K562 (cell line): ENCODE measurements around the gene MGST3. TPM values are rescaled to one million over a fixed set of nuclear protein-coding genes. Genes with fewer than 3 reads are reported as not detected.

Experiments
- BMI1 ChIP-seq: fragments of 150-350 bp; IDR thresholded peaks from 2 replicates; pipeline ENCODE4 v1.6.1; 2014; ENCODE audit warnings: low read length
- CBFA2T2 ChIP-seq: fragments of 450-650 bp; conservative IDR thresholded peaks from 2 replicates; pipeline ENCODE4 v1.6.1; 2017; ENCODE audit warnings: mild to moderate bottlenecking
- CBFA2T3 ChIP-seq: fragments of 450-650 bp; IDR thresholded peaks from 2 replicates; pipeline ENCODE4 v1.6.1; 2017
- DPF2 ChIP-seq: fragments of 450-650 bp; IDR thresholded peaks from 2 replicates; pipeline ENCODE4 v1.6.1; 2016
- E2F1 ChIP-seq: sonication (generic); formaldehyde crosslinking; IDR thresholded peaks from 2 replicates; pipeline ENCODE4 v1.8.1; 2023; ENCODE audit warnings: mild to moderate bottlenecking, missing genetic modification reagents, moderate library complexity
- EHMT2 ChIP-seq: fragments of 450-650 bp; IDR thresholded peaks from 2 replicates; pipeline ENCODE4 v1.6.1; 2018; ENCODE audit warnings: antibody characterized with exemption
- FOXP4 ChIP-seq: sonication (generic); formaldehyde crosslinking; IDR thresholded peaks from 2 replicates; pipeline ENCODE4 v1.8.0; 2022; ENCODE audit warnings: mild to moderate bottlenecking, missing genetic modification reagents, borderline replicate concordance
- HDAC1 ChIP-seq, 2 experiments: fragments of 450-650 bp; IDR thresholded peaks; 2 replicates each; pipeline ENCODE4 v1.6.1; 2016 to 2017; ENCODE audit warnings: inconsistent platforms in 1 of 2, mild to moderate bottlenecking in 1 of 2, moderate library complexity in 1 of 2
- HDAC2 ChIP-seq: fragments of 450-650 bp; IDR thresholded peaks from 2 replicates; pipeline ENCODE4 v1.6.1; 2016; ENCODE audit warnings: mild to moderate bottlenecking
- KDM4B ChIP-seq, 2 experiments: fragments of 450-650 bp in 1 of 2; sonication (generic) in 1 of 2; IDR thresholded peaks; 2 replicates each; pipeline ENCODE4 v1.6.1; 2016 to 2017; ENCODE audit warnings: borderline replicate concordance in 2 of 2, antibody characterized with exemption in 1 of 2, low read depth in 1 of 2, mild to moderate bottlenecking in 1 of 2
- MEF2D ChIP-seq: conservative IDR thresholded peaks from 2 replicates; pipeline ENCODE4 v1.6.1; 2016; ENCODE audit warnings: low read depth, missing genetic modification characterization, missing compliant biosample characterization
- MNT ChIP-seq, 2 experiments: fragments of 450-650 bp; conservative IDR thresholded peaks; 2 replicates each; pipeline ENCODE4 v1.6.1; 2017; ENCODE audit warnings: mild to moderate bottlenecking in 2 of 2, moderate library complexity in 2 of 2
- PKNOX1 ChIP-seq: fragments of 450-650 bp; IDR thresholded peaks from 2 replicates; pipeline ENCODE4 v1.6.1; 2016
- RFX1 ChIP-seq: fragments of 450-650 bp; IDR thresholded peaks from 2 replicates; pipeline ENCODE4 v1.6.1; 2016; ENCODE audit warnings: mild to moderate bottlenecking, moderate library complexity
- SIRT6 ChIP-seq: IDR thresholded peaks from one replicate; pipeline ENCODE4 v1.6.1; 2012; ENCODE audit warnings: low read depth, mild to moderate bottlenecking, control low read depth, inconsistent platforms, low read length, moderate library complexity
- UBTF ChIP-seq, 2 experiments: IDR thresholded peaks; 2 replicates each; pipeline ENCODE4 v1.6.1; 2012; ENCODE audit warnings: improper control_type of control experiment in 2 of 2, low read depth in 2 of 2, low read length in 2 of 2, borderline replicate concordance in 1 of 2
- VEZF1 ChIP-seq: fragments of 200-800 bp; sonication (Bioruptor generic); IDR thresholded peaks from 2 replicates; pipeline ENCODE4 v1.6.1; 2017; ENCODE audit warnings: missing genetic modification characterization, missing compliant biosample characterization
- ZNF436 ChIP-seq: fragments of 250-450, 450-650 bp; sonication (Bioruptor Pico); formaldehyde crosslinking; IDR thresholded peaks from 2 replicates; pipeline ENCODE4 v1.7.0; 2020; ENCODE audit warnings: mild to moderate bottlenecking
- polyA plus RNA-seq, 8 experiments: library from polyadenylated mRNA; depleted of rRNA in 4 of 8; stranded (reverse) in 5 of 8; unstranded in 3 of 8; fragments of >200 nt; fragmentation: Nextera tagmentation in 2 of 8; fragmentation: Illumina TruSeq in 1 of 8; extraction: Ambion mirVana in 2 of 8; extraction: Trizol in 1 of 8; gene quantifications; 2 replicates each; pipeline versions ENCODE4 v1.2.1 to v1.2.3, GENCODE V29; 2011 to 2014; ENCODE audit warnings: inconsistent platforms in 1 of 8, missing spikeins in 1 of 8
- total RNA-seq, 7 experiments: library from RNA; depleted of rRNA in 6 of 7; stranded (reverse); fragments of >200 nt in 6 of 7; fragmentation: Illumina TruSeq in 2 of 7; extraction: Trizol in 2 of 7; gene quantifications; 2 replicates each; pipeline versions ENCODE4 v1.2.1 to v1.2.3, GENCODE V29; 2011 to 2021; ENCODE audit warnings: low replicate concordance in 1 of 7

Gene MGST3
- total and polyA plus RNA-seq, 9 of the 15 experiments (the other 6 are each of a cell fraction or from before 2014, with no cell fraction given), result 70.7 to 287 (median 105) TPM

GRCh38 chr1:165628147-165628822, 2.7 kb upstream of the MGST3 start (continued):
- TF ChIP-seq CBFA2T3 (peak; percentile 49), PKNOX1 (0 out of 2 replicates have a peak, but pooled peaks have one; percentile 37), RFX1 (peak; percentile 54), CBFA2T2 (peak; percentile 18; the same call in 1 of the 2 replicates), KDM4B (IDR thresholded peaks at IDR 0.05; ENCODE audit: borderline replicate concordance in 2 of 2, low read depth in 1 of 2) (no peak), BMI1 (no peak), HDAC2 (no peak), MNT (conservative IDR thresholded peaks at IDR 0.05) (no peak), VEZF1 (no peak), HDAC1 (IDR thresholded peaks at IDR 0.05) (no peak), E2F1 (CRISPR knock-in tag) (0 out of 2 replicates have a peak, but pooled peaks have one; percentile 24), DPF2 (no peak), EHMT2 (0 out of 2 replicates have a peak, but pooled peaks have one; percentile 22), ZNF436 (no peak), UBTF (IDR thresholded peaks at IDR 0.05; ENCODE audit: borderline replicate concordance in 1 of 2, low read depth in 2 of 2, low read length in 2 of 2) (no peak), FOXP4 (CRISPR knock-in tag) (no peak), SIRT6 (no peak), MEF2D (tag) (no peak)
